ENCODE results near the gene OTOF. TPM values are rescaled to one million over a fixed set of nuclear protein-coding genes. Genes with fewer than 3 reads are reported as not detected.

The OTOF gene
- total and polyA plus RNA-seq, 9 of the 15 experiments (the other 6 are each of a cell fraction or from before 2014, with no cell fraction given): 0.03 to 0.11 (median 0.06) TPM; not detected in 5

GRCh38 chr2:26486789-26487188, 8.9 kb upstream of the OTOF start:
- no peak overlapping the region for H3K4me2 ChIP-seq (ENCODE audit: insufficient read depth, low read length)
- intact Hi-C loops (cut with micrococcal nuclease) (no loop called here), in situ Hi-C loops (cut with MboI) (no loop called here)
- WGBS (ENCODE audit: insufficient coverage, low coverage, missing lambda C conversion rate): 3% methylated on average over 3 of the region's 3 CpGs
- no peaks in the 10 kb centered on the region; the same call in 1 of the 2 replicates for H3K9me3 ChIP-seq (replicated peaks; ENCODE audit: control insufficient read depth, insufficient read depth, low read depth, low read length)
- no peak overlapping the region for H2AFZ ChIP-seq (ENCODE audit: low read depth, low read length)
- no TSS peak for BruUV-seq (replicated peaks)
- TF ChIP-seq ERF (CRISPR knock-in tag; IDR thresholded peaks at IDR 0.05): no peak
- no peak for TF ChIP-seq ETV5 (CRISPR knock-in tag; IDR thresholded peaks at IDR 0.05; ENCODE audit: low read depth)
- TF ChIP-seq NFE2 (IDR thresholded peaks at IDR 0.05; ENCODE audit: low read depth): no peak
- no peak for TF ChIP-seq TARDBP (IDR thresholded peaks at IDR 0.05)
- no peak for TF ChIP-seq THAP12 (CRISPR knock-in tag; IDR thresholded peaks at IDR 0.05)
- no peak for TF ChIP-seq CGGBP1 (CRISPR knock-in tag; IDR thresholded peaks at IDR 0.05)
- no peak for TF ChIP-seq U2AF1 (optimal IDR thresholded peaks at IDR 0.05; ENCODE audit: low read depth, low read length)
- TF ChIP-seq BDP1 (IDR thresholded peaks at IDR 0.05; ENCODE audit: insufficient read depth, insufficient read length): no peak
- no peak for TF ChIP-seq IFI16 (CRISPR knock-in tag; IDR thresholded peaks at IDR 0.05)
- no peak for TF ChIP-seq THAP7 (CRISPR knock-in tag; IDR thresholded peaks at IDR 0.05)
- TF ChIP-seq ELF1 (tag; IDR thresholded peaks at IDR 0.05): no peak
- TF ChIP-seq ZNF398 (CRISPR knock-in tag; IDR thresholded peaks at IDR 0.05): no peak
- H3K9ac ChIP-seq (ENCODE audit: insufficient read depth in 1 of 2, low read depth in 2 of 2, low read length in 2 of 2): no peak overlapping the region
- no peaks in the 10 kb centered on the region for H4K20me1 ChIP-seq (replicated peaks; ENCODE audit: control insufficient read depth, insufficient read depth, low read length)
- POLR2A ChIA-PET: interaction anchor here (1.0 kb wide), 1 partner anchor 9 kb away, joined by 3 read pairs; no protein-coding TSS in a partner anchor
- no peak for ATAC-seq
- no peaks in the 10 kb centered on the region for H3K79me2 ChIP-seq (ENCODE audit: control insufficient read depth, insufficient read depth, low read length)
- peaks cover 0 to 11% of the 10 kb centered on the region in 2 experiments; a peak in 2 of 5 replicates for H3K4me1 ChIP-seq (replicated peaks in 1 of 2; ENCODE audit: control insufficient read depth in 2 of 2, insufficient read depth in 2 of 2, low read length in 2 of 2)
- CTCF ChIA-PET (ENCODE audit: low intra/inter-chr PET ratio): no interaction called here
- FAIRE-seq: no peak
- H3K4me3 ChIP-seq: no peak overlapping the region
- no peaks in the 10 kb centered on the region for H3K36me3 ChIP-seq (ENCODE audit: control insufficient read depth, insufficient read depth, low read length)
- H3K27me3 ChIP-seq (ENCODE audit: control insufficient read depth in 2 of 2, insufficient read depth in 2 of 2, low read length in 2 of 2): peaks cover 2 to 48% of the 10 kb centered on the region in 2 experiments; a peak in 3 of 5 replicates
- no peak for DNase-seq (ENCODE audit: extremely low read depth in 1 of 4, low spot score in 3 of 4)
- no peaks in the 10 kb centered on the region for H3K9me1 ChIP-seq (ENCODE audit: control insufficient read depth, insufficient read depth, low read length)
- H3K27ac ChIP-seq (ENCODE audit: extremely low read depth, low read depth, low read length): no peak overlapping the region
